ENCODE data around the gene SMIM30.

The SMIM30 gene

DNA sequence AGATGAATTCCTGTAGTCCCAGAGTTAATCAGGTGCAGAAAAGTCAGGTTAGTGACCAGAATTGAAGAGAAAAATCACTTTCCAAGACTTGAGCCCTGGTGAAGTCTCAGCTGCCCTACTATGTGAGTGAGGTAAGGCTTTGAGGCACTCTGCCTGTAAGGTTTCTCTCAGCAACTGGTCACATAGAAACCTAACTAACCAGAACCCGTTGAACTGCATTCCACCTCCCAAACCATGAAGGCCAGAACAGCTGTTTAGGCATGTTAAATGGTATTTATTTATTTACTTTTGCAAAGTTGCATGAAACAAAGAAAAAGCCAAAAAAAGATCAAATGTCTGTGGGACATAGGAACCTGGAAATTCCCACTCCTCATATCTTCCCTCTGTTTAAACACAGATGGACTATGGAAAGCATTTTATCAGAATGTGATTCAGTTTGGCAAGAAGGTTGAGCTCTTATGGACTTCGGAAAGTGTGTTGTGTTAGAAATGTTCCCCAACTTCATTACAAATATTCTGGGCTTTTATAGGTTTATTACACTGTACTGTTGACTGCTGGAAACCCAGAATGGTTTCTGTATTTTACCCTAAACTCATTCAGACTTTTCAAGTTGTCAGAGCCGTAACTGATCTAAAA, 19.0 kb downstream of the SMIM30 start:
- DNase-seq = no peak

DNA sequence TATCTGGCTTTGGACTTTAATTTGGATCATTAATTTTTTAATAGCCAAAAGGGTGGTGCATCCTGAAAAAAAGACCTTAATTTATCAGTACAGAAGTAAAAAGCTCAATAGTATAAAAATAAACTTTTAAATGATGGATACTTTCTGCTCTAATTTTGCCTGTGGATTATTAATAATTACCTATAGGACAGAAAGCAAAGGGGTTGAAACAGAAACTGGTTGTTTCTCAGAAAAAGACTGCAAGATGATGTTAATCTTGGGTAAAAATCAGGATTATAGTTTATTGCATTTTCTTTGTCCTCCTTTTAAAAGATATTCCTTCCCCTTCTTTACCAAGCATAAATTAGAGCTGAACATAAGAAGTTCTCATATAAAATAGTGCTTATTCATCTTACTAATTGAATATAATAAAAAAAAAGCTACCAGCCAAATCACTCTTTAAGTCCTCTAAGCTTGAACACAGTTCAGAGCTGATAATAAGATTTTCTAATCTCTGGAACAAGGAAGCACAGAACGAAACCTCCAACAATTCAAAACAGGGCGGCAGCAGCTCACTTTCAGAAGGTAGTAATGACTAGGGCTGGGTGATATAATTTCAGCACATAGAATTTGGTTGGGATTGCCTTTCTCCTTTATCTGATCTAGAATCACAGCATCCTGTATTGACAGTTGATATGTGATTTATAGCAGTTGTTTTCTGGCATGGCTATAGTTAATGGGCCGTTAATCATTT, 23.7 kb downstream of the SMIM30 start:
- no peak for DNase-seq

DNA sequence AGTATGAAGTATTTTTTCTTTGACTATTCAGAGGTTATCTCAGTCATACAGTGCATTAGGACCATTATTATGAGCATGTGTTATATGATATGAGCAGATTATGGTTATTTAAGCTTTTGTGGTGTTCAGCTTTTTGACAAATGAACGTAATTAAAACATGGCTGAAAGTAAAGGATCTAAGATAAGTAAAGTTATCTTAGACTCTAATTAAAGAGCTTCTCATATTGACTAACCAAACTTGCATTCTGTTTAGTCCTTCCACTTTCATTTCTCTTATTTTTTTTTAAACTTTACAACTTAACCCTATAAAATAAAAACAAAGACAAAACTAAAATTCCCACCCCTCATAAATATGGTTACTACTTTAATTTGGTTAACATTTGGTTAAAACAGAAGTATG, 24.8 kb downstream of the SMIM30 start:
- peak; percentile 4 for DNase-seq

DNA sequence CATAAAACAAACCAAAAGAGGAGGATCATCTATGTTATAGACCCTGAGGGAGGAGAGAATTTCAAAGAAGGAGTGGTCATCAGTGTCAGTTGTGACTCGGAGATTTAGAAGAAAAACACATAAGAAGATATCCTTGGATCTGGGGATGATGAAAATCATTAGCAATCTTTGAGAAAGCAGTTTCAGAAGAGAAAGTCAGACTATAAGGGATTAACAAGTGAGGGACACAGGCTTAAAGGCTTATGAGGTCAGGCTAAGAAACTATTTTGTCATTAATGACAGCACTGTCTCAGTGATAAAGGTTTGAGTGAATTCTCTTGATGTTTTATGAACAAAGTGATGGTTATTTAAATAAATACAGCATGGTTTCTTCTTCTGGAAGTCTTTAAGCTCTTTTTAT, 25.6 kb downstream of the SMIM30 start:
- no peak for DNase-seq

DNA sequence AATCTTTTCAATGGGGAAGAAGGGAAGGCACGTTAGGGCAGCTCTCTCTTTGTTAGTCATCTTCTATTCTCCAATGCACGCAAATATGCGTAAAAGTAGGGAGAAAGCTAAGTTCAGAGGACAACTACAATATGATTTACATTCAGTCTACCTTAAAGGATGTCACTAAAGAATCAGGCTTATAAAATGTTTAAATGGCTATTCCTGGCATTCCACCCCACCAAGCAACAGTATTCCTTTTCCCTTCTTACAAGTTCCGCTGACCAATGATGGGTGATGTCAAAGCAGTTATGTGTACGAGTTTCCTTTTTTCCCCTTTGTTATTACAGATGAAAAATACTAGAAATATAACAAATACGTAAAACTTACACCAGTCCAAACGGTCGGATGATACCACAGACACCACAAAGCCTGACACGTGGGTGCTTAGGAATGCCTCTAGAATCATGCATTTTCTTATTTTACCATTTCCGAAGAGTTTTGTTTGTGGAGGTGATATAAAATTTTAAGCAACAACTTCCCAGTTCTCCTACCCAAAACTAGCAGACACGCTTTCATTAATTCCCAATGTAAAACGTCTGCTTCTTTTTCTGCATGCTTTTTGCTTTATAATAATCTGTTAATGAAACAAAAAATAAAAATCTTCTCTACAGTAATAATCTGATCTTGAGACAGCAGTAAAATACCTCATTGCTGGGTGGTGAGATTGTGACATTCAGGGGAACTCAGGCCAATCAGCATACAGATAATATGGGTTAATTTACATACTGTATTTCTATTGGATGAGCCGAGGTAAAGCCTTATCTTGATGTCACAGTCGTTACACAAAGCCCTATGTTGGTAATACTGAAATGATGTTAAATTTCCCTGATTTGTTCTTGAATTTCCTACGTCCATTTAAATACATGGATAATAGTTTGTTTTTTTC, 31.0 kb downstream of the SMIM30 start:
- peak; percentile 39 for DNase-seq

DNA sequence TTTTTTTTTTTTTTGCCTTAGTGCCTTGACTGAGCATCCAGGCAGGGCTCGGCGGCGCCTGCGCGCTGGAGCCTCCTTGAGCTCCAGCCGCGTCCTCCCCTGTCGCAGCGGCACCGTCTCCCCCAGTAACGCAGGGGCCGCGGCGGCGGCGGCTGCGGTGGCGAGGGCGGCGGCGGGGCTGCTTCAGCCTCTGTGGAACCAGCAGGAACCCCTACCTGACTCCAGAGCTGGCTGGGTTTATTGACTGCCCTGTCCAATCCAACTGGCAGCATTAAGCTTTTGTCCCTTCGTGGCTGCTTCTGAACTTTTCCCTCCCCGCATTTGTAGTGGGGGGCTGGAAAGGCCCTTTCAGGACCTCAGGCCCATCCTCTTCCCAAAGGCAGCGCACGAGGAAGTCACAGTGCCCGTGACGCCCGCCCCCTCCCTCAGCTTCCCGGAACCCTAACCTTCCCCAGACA, 31.9 kb downstream of the SMIM30 start, which contains the start of gene GPR85:
Gene GPR85 (minus strand): TSS at position 397 of the 458 bp plus-strand sequence. CDS start 2,106 bp downstream, outside the sequence.
- DNase-seq = peak; percentile 24

DNA sequence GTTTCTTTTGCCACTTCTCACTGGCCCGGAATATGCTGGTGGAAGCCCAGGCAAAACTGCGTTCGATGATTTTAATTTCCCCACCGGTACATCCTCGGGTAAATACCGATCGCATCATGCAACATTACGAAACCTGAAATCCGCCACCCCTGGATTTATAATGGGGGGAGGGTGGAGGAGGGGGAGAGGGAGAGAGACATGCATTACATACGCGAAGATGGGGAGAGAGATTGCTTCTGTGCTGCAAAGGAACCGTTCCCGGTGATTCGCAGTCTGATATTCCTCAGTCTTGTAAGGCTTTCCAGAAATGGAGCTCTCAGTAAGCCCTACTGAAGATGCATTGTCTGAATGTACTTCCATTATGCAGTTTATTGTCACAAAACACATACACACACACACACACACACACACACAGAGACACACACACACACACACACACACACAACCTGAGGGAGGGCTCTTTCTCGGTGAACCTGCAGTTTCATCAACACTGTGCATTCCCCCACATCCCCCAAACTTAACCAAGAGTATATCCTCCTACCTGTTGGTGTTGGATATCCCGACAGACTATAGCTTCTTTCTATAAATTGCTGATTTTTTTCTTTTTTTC, 32.5 kb downstream of the SMIM30 start:
- no peak for DNase-seq

DNA sequence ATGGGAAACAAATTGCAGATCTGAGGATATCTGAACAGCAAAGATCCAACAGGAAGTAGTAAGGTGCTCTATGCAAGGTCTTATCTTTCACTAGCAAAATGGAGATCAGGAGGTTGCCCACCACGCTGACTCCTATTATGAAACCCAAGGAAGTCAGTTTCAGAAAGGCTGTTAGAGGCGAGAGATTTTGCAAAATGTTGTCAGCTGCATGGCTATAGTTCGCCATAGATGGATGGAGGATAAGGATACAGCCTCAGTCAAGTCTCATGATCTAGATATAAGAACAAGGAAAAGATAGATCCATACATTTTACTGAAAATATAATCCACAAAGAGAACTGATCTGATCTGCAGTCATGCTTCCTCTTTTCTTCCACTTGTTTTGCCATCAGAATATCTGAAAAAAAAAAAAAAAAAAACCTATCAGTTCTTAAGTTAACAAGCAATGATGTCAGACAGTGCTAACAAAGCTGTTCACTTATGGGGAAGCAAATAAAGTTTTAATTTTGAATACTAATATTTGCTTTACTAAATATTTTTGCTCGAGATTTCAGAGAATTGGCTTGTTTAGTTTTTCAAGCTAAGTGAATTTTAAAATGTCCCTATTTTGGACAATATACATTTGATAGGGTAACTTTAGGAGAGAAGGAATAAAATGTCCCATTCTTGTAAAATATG, 33.7 kb downstream of the SMIM30 start:
- no peak for DNase-seq

DNA sequence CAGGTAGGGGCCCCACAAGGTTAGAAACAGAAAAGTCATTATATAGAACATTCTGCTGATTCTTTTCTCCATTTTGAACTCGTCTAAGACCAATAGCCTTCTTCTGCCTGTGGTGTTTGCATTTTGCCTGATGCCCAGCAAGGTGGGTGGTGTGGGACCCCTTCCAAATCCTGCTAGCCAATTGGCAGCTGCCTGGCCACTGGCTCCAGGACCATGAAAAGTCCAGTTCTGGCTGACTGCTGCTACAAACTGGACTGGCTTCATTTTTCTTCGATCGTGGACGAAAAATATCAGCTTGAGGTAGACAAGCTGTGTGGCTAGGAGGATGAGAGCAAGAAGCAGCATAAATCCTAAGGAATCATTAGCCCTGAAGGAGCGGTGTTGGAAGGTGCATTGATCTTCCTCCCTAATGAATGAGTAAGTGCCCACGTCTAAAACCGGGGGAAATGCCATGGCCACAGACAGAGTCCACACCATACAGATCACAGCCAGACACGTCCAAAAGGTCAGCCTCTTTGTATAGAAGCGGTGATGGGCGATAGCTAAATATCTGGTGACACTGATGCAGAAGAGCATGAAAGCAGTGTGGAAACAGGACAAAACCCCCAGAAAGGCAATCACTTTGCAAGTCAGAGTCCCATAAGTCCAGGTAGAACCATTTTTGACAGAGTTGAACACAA, 34.4 kb downstream of the SMIM30 start:
- DNase-seq = no peak

DNA sequence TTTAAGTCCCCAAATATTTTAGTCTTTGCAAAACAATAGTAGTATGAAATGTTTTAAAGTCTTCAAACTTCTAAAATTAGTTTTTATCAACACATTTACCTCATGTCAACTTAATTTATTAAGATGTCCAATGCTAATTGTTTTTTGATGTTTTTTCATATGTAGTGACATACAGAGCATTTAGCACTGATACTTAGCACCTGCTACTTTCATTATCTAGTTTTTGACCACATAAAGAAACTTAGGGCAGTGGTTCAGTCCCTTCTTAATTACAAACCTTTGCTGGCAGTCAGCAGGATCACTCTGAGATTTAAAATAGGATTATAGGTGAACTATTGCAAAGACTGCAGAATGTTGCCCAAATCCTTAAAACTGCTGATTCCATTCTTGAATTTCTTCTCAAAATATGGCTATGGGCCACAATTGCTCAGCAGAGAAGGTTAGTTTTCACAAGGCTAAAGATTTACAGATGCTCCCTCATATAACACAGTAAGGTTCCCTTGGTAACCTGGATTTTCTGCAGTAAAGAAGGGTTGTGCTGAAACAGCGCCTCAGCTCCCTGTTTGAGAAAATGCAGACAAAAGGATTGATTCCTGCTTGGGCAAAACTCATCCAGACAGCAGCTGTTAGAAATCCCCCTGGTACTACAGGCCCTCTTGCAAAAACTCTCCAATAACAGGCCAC, 35.1 kb downstream of the SMIM30 start:
- DNase-seq = no peak

DNA sequence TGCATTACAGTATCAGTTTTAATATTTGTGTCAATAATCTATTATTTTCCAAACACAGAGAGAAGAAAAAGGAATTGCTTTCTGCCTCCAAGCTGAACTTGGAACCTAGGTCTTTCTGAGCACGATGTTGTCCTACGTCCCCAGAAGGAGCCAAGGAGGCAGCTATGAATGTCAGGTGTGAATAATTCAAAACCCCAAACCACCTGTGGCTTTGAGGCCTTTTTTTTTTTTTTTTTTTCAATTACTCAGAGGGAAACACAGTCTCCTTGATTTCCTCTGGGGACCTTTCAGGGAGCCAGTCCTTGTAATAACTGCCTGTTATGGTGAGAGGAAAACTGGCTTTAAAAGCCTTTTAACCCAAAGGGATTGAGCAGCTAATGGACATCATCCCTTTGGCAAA, 40.0 kb downstream of the SMIM30 start:
- DNase-seq = no peak

DNA sequence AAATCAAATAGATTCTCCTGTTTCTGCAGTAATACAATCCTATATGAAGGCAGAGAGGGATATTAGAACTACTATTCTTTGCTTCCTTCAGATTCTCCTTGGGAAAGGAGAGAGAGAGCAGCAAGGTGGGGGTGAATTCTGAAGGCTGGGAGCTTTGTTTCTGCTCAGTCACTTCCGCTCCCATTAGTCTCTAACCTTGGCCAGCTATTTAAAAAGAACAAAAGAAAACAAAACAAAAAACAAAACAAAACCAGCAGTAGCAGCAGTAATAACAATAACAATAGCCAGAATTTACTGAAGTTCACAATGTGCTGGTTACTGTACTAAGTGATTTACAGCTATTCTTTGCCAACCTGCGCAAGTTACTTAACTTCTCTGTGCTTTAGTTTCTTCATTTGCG, 41.7 kb downstream of the SMIM30 start:
- DNase-seq = no peak

DNA sequence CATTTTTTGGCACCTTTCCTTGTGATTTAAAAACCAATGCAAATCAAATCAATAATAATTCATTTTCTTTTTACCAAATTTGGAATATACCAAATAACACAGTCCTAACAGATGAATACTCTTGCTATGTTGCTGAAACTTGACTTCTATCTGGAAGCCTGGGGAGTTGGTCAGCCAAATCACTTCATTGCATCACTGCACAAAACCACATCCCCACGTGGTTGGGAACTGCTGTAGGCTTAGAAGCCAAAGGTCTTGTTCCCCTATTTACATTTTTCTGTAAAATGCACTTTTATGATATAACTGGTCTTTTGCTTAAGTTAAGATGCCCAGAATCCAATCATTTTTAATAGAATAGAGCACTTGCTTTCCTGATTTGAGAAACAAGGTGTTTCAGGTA, 46.9 kb downstream of the SMIM30 start:
- DNase-seq = peak; percentile 84
